HG03558 (cell line): ENCODE measurements around the gene RAB39B.

Source experiments
- ATAC-seq: cut with Tn5 transposase; IDR thresholded peaks from one replicate; pipeline ENCODE4 v1.9.1; 2021; ENCODE audit warnings: moderate number of reproducible peaks; ENCODE audit not compliant: unreplicated experiment; ENCODE audit errors: extremely low read depth

The RAB39B gene

DNA sequence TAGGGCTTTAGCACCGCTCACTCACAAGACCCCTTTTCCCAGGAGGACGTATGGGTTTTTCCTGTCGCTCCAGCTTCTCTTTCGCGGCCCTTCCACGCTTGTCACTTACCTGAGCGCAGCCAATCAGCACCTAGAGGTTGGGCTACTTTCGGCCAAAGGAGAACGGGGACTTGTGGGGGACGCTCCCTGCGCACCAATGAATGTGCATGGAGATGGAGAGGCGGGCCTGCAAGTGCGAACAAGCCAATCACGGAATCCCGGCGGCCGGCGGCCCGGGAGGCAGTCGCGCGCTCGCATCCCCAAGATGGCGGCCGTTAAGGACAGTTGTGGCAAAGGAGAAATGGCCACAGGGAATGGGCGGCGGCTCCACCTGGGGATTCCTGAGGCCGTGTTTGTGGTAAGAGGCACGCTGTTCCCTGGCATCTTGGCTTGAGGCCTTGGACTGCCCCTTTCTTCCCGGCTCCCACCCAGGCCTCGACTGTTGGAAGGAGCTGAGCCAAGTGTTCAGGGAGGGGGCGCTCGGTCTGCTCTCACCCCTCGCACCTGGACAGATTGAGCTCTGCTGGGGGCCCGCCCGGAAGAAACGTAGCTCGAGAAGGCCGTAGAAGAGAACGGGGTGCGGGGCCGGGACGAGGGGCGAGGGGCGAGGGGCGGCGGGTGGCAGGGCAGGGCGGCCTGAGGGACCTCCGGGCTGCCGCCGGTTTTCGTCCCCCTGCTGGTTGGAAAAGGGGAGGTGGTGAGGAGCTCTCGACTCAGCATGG, 47.9 kb downstream of the RAB39B start, which contains the start of gene VBP1:
VBP1 (plus strand) TSS at position 282 of the 761 bp plus-strand sequence; CDS start at position 305, 23 bp downstream.
- peak; percentile 91 for ATAC-seq

DNA sequence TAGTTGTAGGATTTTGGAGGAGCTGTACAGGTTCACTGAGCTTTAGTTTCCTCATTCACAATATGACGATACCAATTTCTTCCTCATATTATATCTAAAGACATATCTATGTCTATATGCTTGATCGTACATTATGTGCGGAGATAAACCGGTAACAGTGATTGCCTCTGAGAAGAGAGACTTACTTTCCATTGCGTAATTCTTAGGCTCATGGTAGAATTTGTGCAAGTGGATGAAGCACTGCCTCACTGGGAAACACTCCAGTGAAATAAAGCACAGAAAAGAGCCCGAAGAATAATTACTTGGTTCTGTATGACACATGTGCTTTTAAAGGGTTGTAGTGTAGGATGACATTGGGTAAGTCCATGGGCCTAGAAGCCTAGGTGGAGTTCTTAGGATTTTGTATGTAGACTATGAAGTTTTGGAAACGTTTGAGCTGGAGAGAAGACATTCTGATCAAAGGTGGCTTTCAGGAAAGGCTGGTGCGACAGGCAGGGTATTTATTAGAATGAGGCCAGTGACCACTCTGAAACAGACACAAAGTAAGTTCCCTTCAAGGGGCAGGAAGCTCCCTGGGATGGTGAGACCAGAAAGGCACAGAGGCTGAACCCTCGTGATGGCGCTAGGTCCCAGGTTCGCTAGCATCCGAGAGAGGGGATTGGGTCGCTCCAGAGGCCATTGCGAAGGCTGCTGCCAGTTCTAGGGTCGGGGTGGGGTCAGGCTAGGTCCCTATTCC, 48.7 kb downstream of the RAB39B start:
- ATAC-seq, result peak; percentile 6

DNA sequence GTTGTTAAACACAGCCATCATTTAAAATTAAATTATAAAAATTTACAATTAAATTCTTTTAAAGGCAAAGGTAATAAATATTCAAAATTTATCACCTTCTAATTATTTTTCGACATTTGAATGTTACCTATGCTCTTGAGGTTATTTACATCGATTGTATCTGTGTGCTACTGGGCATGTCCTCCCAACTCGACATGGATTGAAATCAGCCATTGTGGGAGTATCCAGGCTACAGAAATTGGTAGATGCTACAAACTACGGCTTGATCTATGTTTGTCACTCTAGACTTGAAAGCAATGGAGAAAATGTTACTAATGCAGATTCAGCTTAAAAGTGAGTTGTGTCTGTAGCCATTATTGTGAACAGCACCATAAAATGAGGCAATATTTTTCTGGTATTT, 50.6 kb downstream of the RAB39B start:
- no peak for ATAC-seq

- no peak for ATAC-seq
These were observed 53.1 kb downstream of the RAB39B start for GRCh38 chrX:155211208-155211607.
